ES-I3 (cell line): ENCODE results near the gene PERP.
"Not testable (repeated sequence)": the region's sequence is repeated elsewhere in the genome, so short reads cannot be mapped to it uniquely, and the experiment has no call there.

Source experiments
- H3K36me3 ChIP-seq: 2 replicates; pipeline ENCODE4 v1.6.1; 2013; ENCODE audit warnings: mild to moderate bottlenecking, low read length, control low read depth, moderate library complexity; ENCODE audit not compliant: insufficient read depth
- H3K4me1 ChIP-seq: 2 replicates; pipeline ENCODE4 v1.6.1; 2013; ENCODE audit warnings: mild to moderate bottlenecking, control low read depth, low read length; ENCODE audit not compliant: insufficient read depth
- H3K9ac ChIP-seq: 2 replicates; pipeline ENCODE4 v1.6.1; 2013; ENCODE audit warnings: low read depth, mild to moderate bottlenecking, low read length, moderate library complexity
- H3K9me3 ChIP-seq: 2 replicates; pipeline ENCODE4 v1.6.1; 2013; ENCODE audit warnings: mild to moderate bottlenecking, low read length, moderate library complexity; ENCODE audit not compliant: control insufficient read depth, insufficient read depth

The PERP gene

DNA sequence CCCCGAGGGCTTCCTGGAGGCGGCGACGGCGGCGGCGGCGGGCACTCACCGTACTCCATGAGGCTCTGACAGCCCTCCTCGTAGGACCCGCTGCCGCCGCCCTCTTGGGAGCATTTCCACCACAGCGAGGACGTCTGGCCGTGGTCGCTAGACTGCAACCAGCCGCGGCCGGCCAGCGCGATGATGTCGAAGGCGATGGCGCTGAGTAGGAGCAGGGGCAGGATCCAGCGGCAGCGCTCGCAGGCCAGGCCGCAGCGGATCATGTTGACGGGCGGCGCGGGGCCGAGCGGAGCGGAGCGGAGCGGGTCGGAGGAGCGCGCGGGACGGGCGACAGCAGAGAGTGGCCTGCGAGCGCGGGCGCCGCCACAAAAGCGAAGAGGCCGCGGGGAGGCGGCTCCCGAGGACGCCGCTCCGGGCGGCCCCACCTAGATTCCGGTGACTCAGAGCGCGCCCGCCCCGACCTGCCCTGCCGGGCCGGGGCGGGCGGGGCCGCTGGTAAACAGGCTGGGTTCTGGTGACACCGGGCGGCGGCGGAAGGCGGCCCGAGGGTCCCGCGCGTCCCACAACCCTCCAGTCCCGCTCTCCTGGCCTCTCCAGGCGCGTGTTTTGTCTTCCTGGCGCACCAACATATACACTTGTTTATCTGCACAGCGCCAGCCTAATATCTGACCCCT, at the start of gene PERP:
TSS of gene PERP (minus strand) at position 342 of the 674 bp plus-strand sequence. CDS start at position 263, 79 bp downstream.
- H3K9me3 ChIP-seq = no peaks in the 10 kb centered on the region
- peak within 1 kb of the TSS; percentile 76 for H3K9ac ChIP-seq
- peaks cover 12% of the 10 kb centered on the region; the same call in 1 of the 2 replicates for H3K4me1 ChIP-seq
- no peaks in the 10 kb centered on the region for H3K36me3 ChIP-seq

GRCh38 chr6:138155443-138155842, 48.2 kb upstream of the PERP start:
- Histone ChIP-seq H3K4me1 (no peaks in the 10 kb centered on the region), H3K36me3 (no peaks in the 10 kb centered on the region), H3K9me3 (0 out of 2 replicates have a peak, but pooled peaks cover 3% of the 10 kb centered on the region), H3K9ac (no peak overlapping the region)

DNA sequence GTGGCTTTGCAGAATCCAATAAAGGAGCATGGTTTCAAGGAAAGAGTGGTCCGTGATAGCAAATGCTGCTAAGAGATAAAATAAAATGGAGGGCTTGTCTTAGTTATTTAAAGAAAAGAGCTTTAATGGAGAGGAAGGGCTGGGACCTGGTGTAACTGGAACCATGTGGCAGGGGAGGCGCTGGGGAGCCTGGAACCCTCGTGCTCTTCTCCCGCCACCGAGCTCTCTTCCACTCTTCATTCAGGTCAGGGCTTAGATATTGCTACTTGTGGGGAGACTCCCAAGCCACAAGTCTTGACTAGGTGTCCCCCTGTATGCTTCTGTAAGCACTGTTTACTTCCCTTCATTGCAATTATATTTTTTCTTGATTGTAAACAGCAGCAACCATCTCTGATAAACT, 39.3 kb upstream of the PERP start:
- Histone ChIP-seq H3K9me3 (no peaks in the 10 kb centered on the region), H3K4me1 (no peaks in the 10 kb centered on the region), H3K9ac (no peak overlapping the region)

DNA sequence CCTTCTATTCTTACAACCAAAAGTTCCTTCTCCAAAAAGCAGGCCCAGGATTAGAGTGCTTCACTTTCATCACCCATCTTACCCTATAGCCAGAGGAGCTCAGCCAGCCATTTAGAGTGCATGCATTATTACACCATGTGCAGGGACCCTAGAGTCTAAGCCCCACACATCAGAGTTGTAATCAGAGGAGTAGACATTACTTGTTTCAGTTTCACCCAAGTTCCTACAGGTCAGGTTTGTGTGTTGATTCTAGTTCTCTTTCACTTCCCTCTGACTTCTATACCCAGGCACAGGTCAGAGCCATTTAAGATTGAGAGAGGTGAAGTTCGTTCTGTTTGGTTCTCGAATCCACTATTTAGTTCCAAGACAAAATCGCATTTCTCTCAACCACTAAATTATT, 38.2 kb upstream of the PERP start:
- no peaks in the 10 kb centered on the region for H3K4me1 ChIP-seq
- H3K9me3 ChIP-seq = no peaks in the 10 kb centered on the region
- H3K36me3 ChIP-seq = no peaks in the 10 kb centered on the region
- H3K9ac ChIP-seq = no peak overlapping the region

More for the DNA sequence above, 39.3 kb upstream of the PERP start:
- no peaks in the 10 kb centered on the region for H3K36me3 ChIP-seq

DNA sequence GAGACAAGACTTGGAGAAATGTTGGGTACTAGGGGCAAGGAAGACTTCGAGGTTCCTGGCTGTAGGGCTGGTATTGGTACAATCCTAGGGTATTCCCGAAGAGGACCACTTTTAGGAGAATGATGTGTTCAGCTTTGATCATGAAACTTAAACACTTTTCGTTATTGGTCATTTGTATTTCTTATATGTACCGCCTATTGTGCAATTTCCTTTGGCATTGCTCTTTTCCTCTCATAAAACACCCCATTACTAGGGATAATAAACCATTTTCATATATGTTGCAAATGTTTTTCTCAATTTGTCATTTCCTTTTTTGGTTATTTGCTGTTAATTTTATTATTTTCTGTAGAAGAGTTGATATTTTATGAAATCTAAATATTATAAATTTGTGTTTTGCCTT, 35.6 kb upstream of the PERP start:
- Histone ChIP-seq H3K36me3 (no peaks in the 10 kb centered on the region), H3K9ac (no peak overlapping the region), H3K4me1 (no peaks in the 10 kb centered on the region)

DNA sequence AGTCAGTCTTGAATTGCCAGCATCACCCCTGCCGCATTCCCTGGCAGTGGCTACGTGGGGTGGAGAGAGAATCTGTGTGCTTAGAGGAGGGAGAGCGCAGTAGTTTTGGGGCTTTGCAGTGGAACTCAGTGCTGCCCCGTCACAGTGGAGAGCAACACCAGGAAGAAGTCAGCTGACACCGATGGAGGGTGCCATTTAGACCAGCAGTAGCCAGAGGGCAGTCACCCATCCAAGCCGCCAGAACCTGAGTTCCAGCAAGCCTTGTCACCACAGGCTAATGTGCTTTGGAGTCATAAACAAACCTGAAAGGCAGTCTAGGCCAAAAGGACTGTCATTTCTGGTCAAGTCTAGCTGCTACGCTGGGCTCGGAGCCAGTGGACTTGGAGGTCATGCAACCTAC, 22.0 kb upstream of the PERP start:
- Histone ChIP-seq H3K36me3 (no peaks in the 10 kb centered on the region), H3K4me1 (no peaks in the 10 kb centered on the region)

More for the DNA sequence above, 35.6 kb upstream of the PERP start:
- no peaks in the 10 kb centered on the region for H3K9me3 ChIP-seq

GRCh38 chr6:138128096-138128495, 20.9 kb upstream of the PERP start:
- no peaks in the 10 kb centered on the region for H3K9me3 ChIP-seq
- no peak overlapping the region for H3K9ac ChIP-seq
- no peaks in the 10 kb centered on the region for H3K4me1 ChIP-seq
- H3K36me3 ChIP-seq = no peaks in the 10 kb centered on the region

More for the DNA sequence above, 22.0 kb upstream of the PERP start:
- Histone ChIP-seq H3K9ac (no peak overlapping the region), H3K9me3 (no peaks in the 10 kb centered on the region)

- no peaks in the 10 kb centered on the region for H3K4me1 ChIP-seq
- H3K9me3 ChIP-seq = no peaks in the 10 kb centered on the region
These were observed 16.9 kb upstream of the PERP start for GRCh38 chr6:138124096-138124495.

GRCh38 chr6:138119976-138120375, 12.8 kb upstream of the PERP start:
- Histone ChIP-seq H3K9me3 (no peaks in the 10 kb centered on the region), H3K4me1 (0 out of 2 replicates have a peak, but pooled peaks cover 3% of the 10 kb centered on the region), H3K36me3 (no peaks in the 10 kb centered on the region), H3K9ac (no peak overlapping the region)

More at GRCh38 chr6:138124096-138124495, 16.9 kb upstream of the PERP start:
- Histone ChIP-seq H3K9ac (no peak overlapping the region), H3K36me3 (no peaks in the 10 kb centered on the region)

GRCh38 chr6:138119229-138119628, 12.0 kb upstream of the PERP start:
- H3K4me1 ChIP-seq, H3K36me3 ChIP-seq, H3K9me3 ChIP-seq, H3K9ac ChIP-seq: not testable (repeated sequence)

GRCh38 chr6:138117376-138117914, 10.2 kb upstream of the PERP start:
- no peaks in the 10 kb centered on the region for H3K36me3 ChIP-seq
- H3K9ac ChIP-seq = no peak overlapping the region
- 0 out of 2 replicates have a peak, but pooled peaks cover 3% of the 10 kb centered on the region for H3K4me1 ChIP-seq
- no peaks in the 10 kb centered on the region for H3K9me3 ChIP-seq

DNA sequence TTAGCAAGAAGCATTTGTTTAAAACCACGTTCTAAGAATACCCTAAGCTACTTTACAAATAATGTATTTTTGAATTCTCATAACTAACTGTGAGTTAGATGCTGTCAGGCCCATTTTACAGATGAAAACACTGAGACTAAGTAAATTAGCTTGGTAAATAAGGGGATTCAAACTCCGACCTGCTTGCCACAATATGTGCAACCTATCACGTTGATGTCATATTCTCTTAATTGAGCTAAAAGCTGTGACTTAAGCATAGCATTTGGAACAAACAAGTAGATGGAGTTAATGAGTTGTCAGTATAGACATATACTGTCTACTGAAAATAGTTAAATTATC, 9.4 kb upstream of the PERP start:
- no peaks in the 10 kb centered on the region for H3K9me3 ChIP-seq
- no peak overlapping the region for H3K9ac ChIP-seq
- no peaks in the 10 kb centered on the region for H3K36me3 ChIP-seq
- H3K4me1 ChIP-seq = 0 out of 2 replicates have a peak, but pooled peaks cover 3% of the 10 kb centered on the region

- no peaks in the 10 kb centered on the region for H3K36me3 ChIP-seq
- no peaks in the 10 kb centered on the region for H3K9me3 ChIP-seq
- H3K4me1 ChIP-seq = 0 out of 2 replicates have a peak, but pooled peaks cover 3% of the 10 kb centered on the region
- H3K9ac ChIP-seq = no peak overlapping the region
These were observed 8.8 kb upstream of the PERP start for GRCh38 chr6:138115877-138116660.

GRCh38 chr6:138115201-138115600, 8.0 kb upstream of the PERP start:
- H3K9me3 ChIP-seq = no peaks in the 10 kb centered on the region
- H3K4me1 ChIP-seq = 0 out of 2 replicates have a peak, but pooled peaks cover 3% of the 10 kb centered on the region
- H3K36me3 ChIP-seq = no peaks in the 10 kb centered on the region
- no peak overlapping the region for H3K9ac ChIP-seq
